Fibroblast of the conjunctiva (primary cell): Measurements from ENCODE around the gene MAP2K4.

Source experiments
- DNase-seq: peaks from one replicate; pipeline ENCODE4 v3.0.0-alpha.2; 2010; ENCODE audit warnings: low read depth

Gene MAP2K4

GRCh38 chr17:12037970-12038369 is 17.3 kb downstream of the MAP2K4 start:
- no peak for DNase-seq

- no peak for DNase-seq
Observed at GRCh38 chr17:12040478-12040877, 19.8 kb downstream of the MAP2K4 start.

GRCh38 chr17:12041312-12041711 is 20.6 kb downstream of the MAP2K4 start:
- peak; percentile 10 for DNase-seq

- DNase-seq = no peak
Observed at GRCh38 chr17:12043702-12044101, 23.0 kb downstream of the MAP2K4 start.

- no peak for DNase-seq
Observed at GRCh38 chr17:12046786-12047185, 26.1 kb downstream of the MAP2K4 start.

GRCh38 chr17:12047681-12048376 is 27.2 kb downstream of the MAP2K4 start:
- DNase-seq = no peak

- DNase-seq = no peak
Observed at GRCh38 chr17:12048843-12049473, 28.3 kb downstream of the MAP2K4 start.

- no peak for DNase-seq
Observed at GRCh38 chr17:12050646-12051225, 30.1 kb downstream of the MAP2K4 start.

GRCh38 chr17:12053552-12053951 is 32.9 kb downstream of the MAP2K4 start:
- DNase-seq = no peak

- no peak for DNase-seq
Observed at GRCh38 chr17:12055889-12056288, 35.2 kb downstream of the MAP2K4 start.

GRCh38 chr17:12057520-12057919 is 36.8 kb downstream of the MAP2K4 start:
- DNase-seq = no peak

- no peak for DNase-seq
Observed at GRCh38 chr17:12058535-12058934, 37.9 kb downstream of the MAP2K4 start.

- no peak for DNase-seq
Observed at GRCh38 chr17:12062249-12062648, 41.6 kb downstream of the MAP2K4 start.

GRCh38 chr17:12064395-12064794 is 43.7 kb downstream of the MAP2K4 start:
- DNase-seq = no peak

- DNase-seq = no peak
Observed at GRCh38 chr17:12067485-12067884, 46.8 kb downstream of the MAP2K4 start.

- DNase-seq = no peak
Observed at GRCh38 chr17:12068946-12069345, 48.3 kb downstream of the MAP2K4 start.

- peak; percentile 32 for DNase-seq
Observed at GRCh38 chr17:12070561-12070960, 49.9 kb downstream of the MAP2K4 start.

GRCh38 chr17:12074346-12074745 is 53.7 kb downstream of the MAP2K4 start:
- no peak for DNase-seq

- DNase-seq = no peak
Observed at GRCh38 chr17:12077773-12078172, 57.1 kb downstream of the MAP2K4 start.

- peak; percentile 9 for DNase-seq
Observed at GRCh38 chr17:12078791-12079190, 58.1 kb downstream of the MAP2K4 start.

- no peak for DNase-seq
Observed at GRCh38 chr17:12081720-12082119, 61.0 kb downstream of the MAP2K4 start.

GRCh38 chr17:12085076-12085949 is 64.6 kb downstream of the MAP2K4 start:
- DNase-seq = no peak

- DNase-seq = no peak
Observed at GRCh38 chr17:12088035-12088434, 67.4 kb downstream of the MAP2K4 start.
